ENCODE results near the gene NUDT4. TPM values are rescaled to one million over a fixed set of nuclear protein-coding genes. Genes with fewer than 3 reads are reported as not detected.
"Not testable (repeated sequence)": the region's sequence is repeated elsewhere in the genome, so short reads cannot be mapped to it uniquely, and the experiment has no call there.

NUDT4 gene
- total RNA-seq, 1 experiment from 2014 or later = 26.3 TPM

DNA sequence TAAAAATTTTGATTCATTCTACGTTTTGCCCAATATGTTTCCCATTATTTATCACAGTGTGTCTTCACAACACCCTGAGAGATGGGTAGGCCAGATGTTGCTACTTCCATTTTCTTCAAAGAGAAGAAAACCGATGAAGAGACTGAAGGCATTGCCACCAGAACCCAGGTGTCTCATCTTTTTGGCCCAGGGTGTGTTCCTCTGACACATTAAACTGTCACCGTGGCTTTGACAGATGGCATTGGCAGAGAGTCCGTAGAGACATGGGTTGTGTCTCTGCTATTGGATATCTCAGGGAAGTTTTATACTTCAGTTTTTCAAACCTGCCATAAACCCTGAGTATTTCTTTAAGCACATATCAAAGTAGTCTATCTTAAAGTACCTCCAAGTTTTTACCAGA lies 11.3 kb upstream of the NUDT4 start:
- no peak for DNase-seq (ENCODE audit: low spot score)

- DNase-seq (ENCODE audit: low spot score) = no peak
Measured at GRCh38 chr12:93368766-93369165, 9.0 kb upstream of the NUDT4 start.

GRCh38 chr12:93369505-93369904 lies 8.2 kb upstream of the NUDT4 start:
- no peak for DNase-seq (ENCODE audit: low spot score)

GRCh38 chr12:93370947-93371346 lies 6.8 kb upstream of the NUDT4 start:
- DNase-seq (ENCODE audit: low spot score) = no peak

DNA sequence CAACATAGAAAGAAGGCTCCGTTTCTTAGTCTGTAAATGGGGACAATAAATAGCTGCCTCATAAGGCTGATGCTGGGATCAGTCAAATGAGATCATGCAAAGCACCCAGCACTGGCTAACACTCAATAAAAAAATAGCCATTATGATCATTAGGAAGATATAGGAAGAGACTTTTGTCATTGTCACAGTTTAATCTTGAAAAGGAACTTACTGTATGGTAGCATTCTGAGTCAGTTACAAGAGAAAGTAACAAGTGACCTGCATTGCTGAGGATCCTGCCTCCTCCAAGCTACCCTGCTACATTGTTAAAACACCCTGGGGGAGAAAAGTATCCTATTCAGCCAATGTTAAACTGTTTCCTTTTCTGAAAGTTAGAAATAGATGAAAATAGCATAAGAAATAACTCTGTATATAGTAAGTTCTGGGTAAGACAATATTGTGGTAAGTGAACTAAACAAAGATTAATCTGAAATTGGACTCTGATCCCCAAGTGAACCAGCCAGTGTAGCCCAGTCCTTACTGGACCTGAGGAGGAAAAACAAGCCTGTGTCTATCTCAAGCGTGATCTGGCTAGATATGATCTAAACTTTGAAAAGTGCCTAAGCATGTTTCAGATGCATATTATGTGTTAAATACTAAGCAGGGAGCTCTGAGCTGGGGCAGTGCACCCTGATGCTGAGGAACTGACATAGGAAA lies 3.6 kb upstream of the NUDT4 start:
- DNase-seq (ENCODE audit: low spot score) = no peak

DNA sequence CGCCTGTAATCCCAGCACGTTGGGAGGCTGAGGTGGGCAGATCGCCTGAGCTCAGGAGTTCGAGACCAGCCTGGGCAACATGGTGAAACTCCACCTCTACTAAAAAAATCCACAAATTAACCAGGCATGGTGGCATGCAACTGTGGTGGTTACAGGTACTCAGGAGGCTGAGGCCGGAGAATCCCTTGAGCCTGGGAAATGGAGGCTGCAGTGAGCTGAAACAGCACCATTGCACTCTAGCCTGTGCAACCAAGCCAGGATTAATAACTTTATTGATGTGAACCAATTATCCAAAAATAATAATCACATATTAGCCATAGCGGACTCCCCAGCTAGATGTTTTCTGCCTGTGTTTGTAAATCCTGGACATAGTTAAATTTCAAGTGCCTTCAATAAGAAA lies 1.8 kb upstream of the NUDT4 start:
- no peak for DNase-seq (ENCODE audit: low spot score)

DNA sequence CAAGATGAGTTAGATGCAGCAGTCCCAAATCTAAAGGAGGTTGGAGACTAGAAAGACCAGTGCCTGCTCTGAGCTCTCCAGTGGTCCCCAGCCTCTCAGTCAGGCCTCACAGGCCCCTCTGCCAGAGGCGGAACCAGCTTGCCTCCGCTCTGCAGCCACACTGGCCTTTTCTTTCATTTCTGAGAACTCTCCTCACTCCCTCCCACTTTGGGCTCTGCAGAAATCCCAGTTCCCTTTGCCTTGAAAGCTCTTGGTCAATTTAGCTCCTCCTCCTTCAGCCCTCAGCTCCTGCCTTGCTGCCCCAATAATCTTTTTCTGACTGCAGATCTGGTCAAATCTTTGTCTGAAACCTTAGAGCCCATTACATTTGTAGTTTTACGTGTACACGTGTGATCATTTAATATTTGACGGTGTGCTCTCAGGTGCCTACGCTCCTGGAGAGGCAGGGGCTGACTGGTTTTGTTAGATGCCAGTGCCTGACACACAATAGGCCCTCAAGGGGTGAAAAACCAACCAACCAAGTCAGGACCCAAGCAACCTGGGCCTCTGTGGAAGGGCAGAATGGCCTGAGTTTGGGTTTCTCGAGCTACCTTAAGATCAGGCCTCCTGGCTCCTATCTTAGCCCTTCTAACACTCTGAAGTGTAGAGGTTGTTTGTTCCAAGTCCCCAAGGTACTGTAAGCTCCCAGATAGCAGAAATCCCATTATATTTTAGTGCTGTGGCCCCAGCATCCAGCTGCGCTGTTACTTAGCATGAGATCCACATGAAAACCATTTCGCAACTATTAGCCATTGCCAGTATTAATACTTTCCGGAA lies 1.1 kb upstream of the NUDT4 start:
- DNase-seq (ENCODE audit: low spot score) = no peak

- DNase-seq (ENCODE audit: low spot score) = peak; percentile 40
Measured at GRCh38 chr12:93378196-93378997, 672 bp downstream of the NUDT4 start.

DNA sequence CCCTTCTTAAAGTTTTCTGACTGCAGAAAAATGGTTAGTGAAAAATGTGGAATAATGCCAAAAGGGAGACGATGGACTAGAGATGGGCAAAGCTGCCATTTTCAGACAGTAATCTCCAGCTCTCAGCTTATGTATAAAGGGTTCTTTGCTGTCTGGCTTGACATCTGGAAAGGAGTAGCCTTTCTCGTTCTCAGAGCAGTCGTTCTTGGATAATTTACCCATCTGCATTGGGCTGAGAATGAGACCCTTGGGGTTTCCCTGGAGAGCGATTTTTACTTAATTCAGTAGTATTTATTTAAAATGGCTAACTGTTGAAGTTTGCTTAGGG lies 1.2 kb downstream of the NUDT4 start:
- peak; percentile 28 for DNase-seq (ENCODE audit: low spot score)

DNA sequence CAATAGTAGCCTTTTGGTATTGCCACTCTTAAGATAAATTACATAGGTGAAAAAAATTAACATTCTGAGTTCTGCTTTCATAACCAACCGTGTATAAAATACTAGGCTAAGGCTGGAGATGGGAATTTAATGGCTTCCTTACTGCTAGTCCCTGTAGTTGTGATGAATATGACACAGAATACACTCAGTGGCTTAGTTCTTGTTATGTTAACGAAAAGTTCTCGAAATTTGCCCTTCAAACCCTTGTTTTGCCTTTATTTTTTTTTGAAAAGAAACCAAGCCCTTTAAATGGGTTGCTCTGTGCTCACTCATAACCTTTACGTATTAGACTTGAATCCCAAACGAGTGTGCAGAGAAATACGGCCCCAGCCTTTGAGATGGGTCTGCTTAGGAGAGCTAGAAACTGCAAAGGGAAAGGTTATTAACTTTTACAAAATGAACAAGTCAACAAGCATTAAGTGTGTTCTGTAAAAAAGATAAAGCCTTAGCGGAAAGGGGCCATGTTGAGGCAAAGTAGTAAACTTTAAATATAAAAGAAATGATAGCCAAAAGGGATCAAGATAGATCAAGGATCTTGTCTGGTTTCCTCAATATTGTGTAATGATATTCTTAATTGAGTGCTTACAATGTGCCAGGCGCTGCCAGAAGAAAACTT lies 1.7 kb downstream of the NUDT4 start:
- DNase-seq (ENCODE audit: low spot score) = no peak

GRCh38 chr12:93379981-93380361 lies 2.2 kb downstream of the NUDT4 start:
- no peak for DNase-seq (ENCODE audit: low spot score)

GRCh38 chr12:93380480-93381121 lies 2.9 kb downstream of the NUDT4 start:
- no peak for DNase-seq (ENCODE audit: low spot score)

DNA sequence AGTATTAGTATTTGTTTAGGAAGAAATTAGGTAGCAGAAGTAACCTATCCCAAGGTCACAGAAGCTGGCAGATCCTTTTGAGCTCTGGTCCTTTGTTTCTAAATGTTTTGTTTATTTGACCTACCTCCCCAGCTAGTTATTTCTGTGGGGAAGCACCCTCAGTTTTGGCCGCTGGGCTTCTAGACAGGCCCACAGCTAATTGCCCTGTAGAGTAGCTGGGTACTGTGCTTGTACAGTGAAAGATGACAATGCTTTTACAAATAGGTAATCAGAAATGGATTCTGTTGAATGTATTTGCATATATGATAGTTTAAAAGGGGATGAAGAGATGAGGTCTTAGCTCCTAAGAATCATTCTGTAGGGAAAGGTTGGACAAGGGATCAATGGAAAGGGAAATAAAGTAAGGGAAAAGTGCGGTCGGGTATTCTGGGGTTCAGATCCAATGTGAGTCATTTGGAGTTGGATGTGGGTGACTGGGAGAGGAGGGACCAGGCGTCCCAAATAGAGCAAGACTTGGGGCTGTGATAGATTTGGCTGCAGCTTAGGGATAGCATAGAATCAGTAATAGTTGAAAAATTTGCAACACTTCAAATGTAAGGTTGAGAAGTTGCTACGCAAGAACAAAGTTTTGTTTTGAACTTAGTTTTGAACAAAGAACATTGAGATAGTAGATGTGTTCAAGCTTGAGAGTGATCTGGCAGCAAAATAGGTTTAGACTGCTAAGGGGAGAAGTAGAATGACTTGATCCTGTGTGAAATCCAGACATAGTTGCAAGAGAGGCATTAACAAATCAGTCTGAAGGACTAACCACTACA lies 3.6 kb downstream of the NUDT4 start:
- no peak for DNase-seq (ENCODE audit: low spot score)

DNA sequence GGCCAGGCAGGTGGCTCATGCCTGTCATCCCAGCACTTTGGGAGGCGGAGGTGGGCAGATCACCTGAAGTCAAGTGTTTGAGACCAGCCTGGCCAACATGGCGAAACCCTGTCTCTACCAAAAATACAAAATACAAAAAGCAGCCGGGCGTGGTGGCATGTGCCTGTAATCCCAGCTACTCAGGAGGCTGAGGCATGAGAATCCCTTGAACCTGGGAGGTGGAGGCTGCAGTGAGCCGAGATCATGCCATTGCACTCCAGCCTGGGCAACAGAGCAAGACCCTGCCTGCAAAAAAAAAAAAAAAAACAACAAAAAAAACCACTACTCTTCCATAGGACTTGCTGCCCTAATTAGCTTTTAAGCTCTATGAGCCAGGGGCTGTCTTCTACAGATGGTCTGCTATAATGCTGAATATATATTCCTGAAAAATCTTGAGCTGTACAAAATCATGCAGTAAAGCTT lies 4.3 kb downstream of the NUDT4 start:
- DNase-seq (ENCODE audit: low spot score) = not testable (repeated sequence)

GRCh38 chr12:93387780-93388179 lies 10.1 kb downstream of the NUDT4 start:
- peak; percentile 45 for DNase-seq (ENCODE audit: low spot score)

GRCh38 chr12:93390031-93390430 lies 12.3 kb downstream of the NUDT4 start:
- no peak for DNase-seq (ENCODE audit: low spot score)

- DNase-seq (ENCODE audit: low spot score) = no peak
Measured at GRCh38 chr12:93390549-93391297, 13.0 kb downstream of the NUDT4 start.

DNA sequence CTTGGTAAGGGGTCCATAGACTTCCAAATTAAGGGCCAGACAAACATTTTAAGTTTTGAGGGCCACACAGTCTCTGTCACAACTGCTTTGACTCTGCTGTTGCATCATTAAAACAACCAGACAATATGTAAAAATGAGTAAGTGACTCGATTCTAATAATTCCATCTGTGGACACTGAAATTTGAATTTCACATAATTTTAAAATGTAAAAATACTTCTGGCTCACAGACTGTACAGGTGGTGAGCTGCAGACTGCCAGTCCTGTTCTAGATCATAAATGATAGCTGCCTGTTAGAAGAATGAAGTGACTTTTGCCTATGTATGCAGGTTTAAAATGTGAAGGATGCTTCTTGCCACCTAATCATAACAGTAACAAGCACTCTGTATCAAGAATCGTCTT lies 15.7 kb downstream of the NUDT4 start:
- no peak for DNase-seq (ENCODE audit: low spot score)

GRCh38 chr12:93397412-93397811 lies 19.7 kb downstream of the NUDT4 start:
- DNase-seq (ENCODE audit: low spot score) = no peak

Data from A172 (cell line).